Neutrophil (primary cell): Measurements from ENCODE around the gene LNP1.

ENCODE experiments used
- H3K27ac ChIP-seq: fragments of 200-600 bp; sonication (generic); 2 replicates; pipeline ENCODE4 v1.5.1; 2016; ENCODE audit warnings: mild to moderate bottlenecking, moderate library complexity
- H3K27me3 ChIP-seq: fragments of 200-600 bp; sonication (generic); 2 replicates; pipeline ENCODE4 v1.6.0; 2016; ENCODE audit warnings: mild to moderate bottlenecking
- H3K36me3 ChIP-seq: fragments of 200-600 bp; sonication (generic); 2 replicates; pipeline ENCODE4 v1.5.1; 2017
- H3K4me1 ChIP-seq, 2 experiments: fragments of 200-600 bp in 1 of 2; sonication (generic) in 1 of 2; 1 replicate in 1 of 2; 2 replicates in 1 of 2; pipeline versions ENCODE4 v1.5.1 to v1.6.1; 2013 to 2016; ENCODE audit warnings: low read depth in 1 of 2, low read length in 1 of 2, mild to moderate bottlenecking in 1 of 2, moderate library complexity in 1 of 2; ENCODE audit not compliant: control insufficient read depth in 1 of 2, insufficient read depth in 1 of 2
- H3K4me3 ChIP-seq, 2 experiments: fragments of 200-600 bp in 1 of 2; sonication (generic) in 1 of 2; 1 replicate in 1 of 2; 2 replicates in 1 of 2; pipeline ENCODE4 v1.5.1; 2013 to 2016; ENCODE audit warnings: low read depth in 1 of 2, low read length in 1 of 2, mild to moderate bottlenecking in 1 of 2, moderate library complexity in 1 of 2
- H3K9me3 ChIP-seq: fragments of 200-600 bp; sonication (generic); 2 replicates; pipeline ENCODE4 v1.5.1; 2016
- TF ChIP-seq, protein P1 (sequence below): fragments of 200-600 bp; sonication (generic); IDR thresholded peaks from 2 replicates; pipeline ENCODE4 v1.5.1; 2016; ENCODE audit warnings: antibody characterized with exemption

LNP1 gene

GRCh38 chr3:100386437-100387074 lies 14.8 kb upstream of the LNP1 start:
- no peak overlapping the region for H3K4me3 ChIP-seq
- H3K27ac ChIP-seq = no peak overlapping the region
- TF ChIP-seq, protein P1, sequence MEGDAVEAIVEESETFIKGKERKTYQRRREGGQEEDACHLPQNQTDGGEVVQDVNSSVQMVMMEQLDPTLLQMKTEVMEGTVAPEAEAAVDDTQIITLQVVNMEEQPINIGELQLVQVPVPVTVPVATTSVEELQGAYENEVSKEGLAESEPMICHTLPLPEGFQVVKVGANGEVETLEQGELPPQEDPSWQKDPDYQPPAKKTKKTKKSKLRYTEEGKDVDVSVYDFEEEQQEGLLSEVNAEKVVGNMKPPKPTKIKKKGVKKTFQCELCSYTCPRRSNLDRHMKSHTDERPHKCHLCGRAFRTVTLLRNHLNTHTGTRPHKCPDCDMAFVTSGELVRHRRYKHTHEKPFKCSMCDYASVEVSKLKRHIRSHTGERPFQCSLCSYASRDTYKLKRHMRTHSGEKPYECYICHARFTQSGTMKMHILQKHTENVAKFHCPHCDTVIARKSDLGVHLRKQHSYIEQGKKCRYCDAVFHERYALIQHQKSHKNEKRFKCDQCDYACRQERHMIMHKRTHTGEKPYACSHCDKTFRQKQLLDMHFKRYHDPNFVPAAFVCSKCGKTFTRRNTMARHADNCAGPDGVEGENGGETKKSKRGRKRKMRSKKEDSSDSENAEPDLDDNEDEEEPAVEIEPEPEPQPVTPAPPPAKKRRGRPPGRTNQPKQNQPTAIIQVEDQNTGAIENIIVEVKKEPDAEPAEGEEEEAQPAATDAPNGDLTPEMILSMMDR = no peak
- peaks cover 21% of the 10 kb centered on the region for H3K36me3 ChIP-seq
- H3K27me3 ChIP-seq = no peaks in the 10 kb centered on the region
- H3K4me1 ChIP-seq = no peaks in the 10 kb centered on the region
- no peaks in the 10 kb centered on the region for H3K9me3 ChIP-seq

GRCh38 chr3:100389025-100389424 lies 12.3 kb upstream of the LNP1 start:
- H3K9me3 ChIP-seq = no peaks in the 10 kb centered on the region
- H3K4me3 ChIP-seq = no peak overlapping the region
- TF ChIP-seq, protein P1 = no peak
- H3K36me3 ChIP-seq = peaks cover 12% of the 10 kb centered on the region
- no peaks in the 10 kb centered on the region for H3K4me1 ChIP-seq
- H3K27me3 ChIP-seq = no peaks in the 10 kb centered on the region
- no peak overlapping the region for H3K27ac ChIP-seq

DNA sequence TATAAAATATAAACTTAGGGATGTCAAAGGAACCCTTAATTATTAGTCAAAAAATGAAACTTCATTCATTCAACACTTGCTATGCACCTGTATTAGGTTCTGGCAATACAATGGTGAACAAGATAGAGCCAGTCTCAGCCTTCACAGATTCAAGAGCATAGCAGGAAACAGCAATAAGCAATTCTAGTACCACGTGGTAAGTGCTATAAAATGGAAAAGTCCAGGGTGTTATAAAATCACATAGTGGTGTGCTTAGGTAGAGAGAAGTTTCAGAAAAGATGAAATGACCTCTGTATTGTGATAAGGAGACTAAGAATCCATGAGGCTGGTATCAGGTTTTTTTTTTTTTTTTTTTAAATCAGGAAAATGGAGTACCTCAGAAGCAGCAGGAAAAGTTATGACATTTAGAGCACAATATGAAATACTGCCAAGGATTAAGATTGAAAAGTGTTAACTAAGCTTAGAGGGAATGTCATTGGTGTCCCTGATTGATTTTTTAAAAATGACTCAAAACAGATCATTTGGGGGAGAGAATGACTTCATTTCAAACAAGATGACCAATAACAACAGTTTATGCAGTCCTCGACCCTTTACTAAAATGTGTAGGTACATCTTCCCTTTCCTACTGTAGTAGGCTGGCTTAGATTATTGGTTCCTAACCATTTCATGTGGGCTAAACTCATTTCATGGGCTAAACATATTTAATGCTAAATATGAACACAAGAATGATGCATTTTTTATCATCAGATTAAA lies 5.5 kb upstream of the LNP1 start:
- H3K4me1 ChIP-seq = peaks cover 9 to 13% of the 10 kb centered on the region in 2 experiments
- H3K27ac ChIP-seq = no peak overlapping the region
- H3K4me3 ChIP-seq = no peak overlapping the region
- TF ChIP-seq, protein P1 = no peak
- no peaks in the 10 kb centered on the region for H3K9me3 ChIP-seq
- H3K27me3 ChIP-seq = no peaks in the 10 kb centered on the region
- no peaks in the 10 kb centered on the region for H3K36me3 ChIP-seq

DNA sequence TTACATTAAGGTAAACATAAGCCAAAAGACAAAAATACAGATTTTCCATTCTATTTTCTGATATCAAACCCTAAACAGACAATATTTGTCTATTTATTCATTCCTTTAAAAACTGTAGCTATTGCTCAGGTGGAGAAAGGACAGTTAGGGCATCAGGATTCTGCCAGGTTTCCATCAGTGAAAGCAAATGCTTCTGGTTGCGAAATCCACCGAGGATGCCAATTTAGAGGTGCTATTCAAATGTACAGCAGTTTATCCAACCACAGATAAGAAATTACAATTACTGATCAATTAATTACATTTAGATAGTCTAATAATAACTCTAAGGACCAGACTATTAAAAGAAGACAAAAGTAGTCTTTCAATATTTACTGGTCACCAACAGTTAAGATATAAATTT lies 4.4 kb upstream of the LNP1 start:
- H3K9me3 ChIP-seq = no peaks in the 10 kb centered on the region
- H3K4me1 ChIP-seq = peaks cover 17 to 19% of the 10 kb centered on the region in 2 experiments
- no peaks in the 10 kb centered on the region for H3K27me3 ChIP-seq
- no peak overlapping the region for H3K4me3 ChIP-seq
- H3K36me3 ChIP-seq = no peaks in the 10 kb centered on the region
- no peak overlapping the region for H3K27ac ChIP-seq
- TF ChIP-seq, protein P1 = no peak

- H3K9me3 ChIP-seq = no peaks in the 10 kb centered on the region
- H3K36me3 ChIP-seq = no peaks in the 10 kb centered on the region
- TF ChIP-seq, protein P1 = no peak
- peak overlapping the region; percentile 68 to 95 for H3K4me3 ChIP-seq
- peak overlapping the region; percentile 87 for H3K27ac ChIP-seq
- H3K4me1 ChIP-seq = peaks cover 22 to 24% of the 10 kb centered on the region in 2 experiments
- H3K27me3 ChIP-seq = no peaks in the 10 kb centered on the region
Measured at GRCh38 chr3:100399341-100400071, 1.8 kb upstream of the LNP1 start.
